Amniotic stem cell (primary cell): Measurements from ENCODE around the gene GJA9.

ENCODE experiments used
- DNase-seq: peaks from one replicate; lab custom pipeline; 2025; lab: John Stamatoyannopoulos, UW

Gene GJA9

DNA sequence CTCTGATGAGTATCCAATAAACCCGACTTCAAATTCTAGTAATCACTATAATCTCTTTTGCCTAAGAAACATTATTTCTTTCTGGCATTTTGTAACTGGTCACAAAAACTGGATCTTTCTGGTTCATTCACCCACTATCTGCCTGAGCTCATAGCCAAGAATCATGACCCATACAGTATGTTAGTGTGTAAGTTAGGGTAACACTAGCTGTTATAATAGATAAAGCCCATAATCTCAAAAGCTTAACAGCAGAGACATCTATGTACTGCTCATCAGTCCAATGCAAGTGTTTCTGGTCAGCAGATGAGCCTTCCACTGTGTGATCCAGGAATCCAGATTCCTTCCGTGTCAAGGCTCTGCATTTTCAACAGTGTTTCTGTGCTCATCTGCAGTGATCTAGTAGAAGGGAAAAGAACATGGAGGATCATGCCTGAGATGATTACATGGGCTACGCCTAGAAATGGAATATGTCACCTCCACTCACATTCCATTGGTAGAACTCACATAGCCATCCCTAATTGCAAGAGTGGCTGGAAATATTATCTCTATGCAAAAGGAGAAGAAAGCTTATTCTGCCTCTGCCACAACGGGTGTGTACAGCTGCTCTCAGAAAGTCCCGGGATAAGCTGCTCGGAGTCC lies 49.5 kb downstream of the GJA9 start:
- no peak for DNase-seq

DNA sequence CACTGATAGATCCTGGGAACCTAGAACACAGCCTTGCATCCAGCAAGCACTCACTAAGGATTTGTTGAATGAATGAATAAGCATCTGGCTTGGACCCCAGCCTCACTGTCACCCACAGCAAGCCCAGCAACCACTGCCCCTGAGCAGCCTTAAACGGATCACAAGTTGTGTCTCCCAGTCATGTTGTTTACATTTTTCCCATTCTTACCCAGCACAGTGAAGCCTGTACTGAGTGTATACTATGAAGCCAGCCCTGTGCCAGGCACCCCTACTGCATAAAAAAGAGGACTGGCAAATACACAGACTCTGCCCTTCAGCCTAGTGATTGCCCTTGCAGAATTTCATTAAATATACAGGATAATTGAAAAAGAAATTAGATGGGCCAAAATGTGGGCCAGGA lies 52.0 kb downstream of the GJA9 start:
- no peak for DNase-seq

DNA sequence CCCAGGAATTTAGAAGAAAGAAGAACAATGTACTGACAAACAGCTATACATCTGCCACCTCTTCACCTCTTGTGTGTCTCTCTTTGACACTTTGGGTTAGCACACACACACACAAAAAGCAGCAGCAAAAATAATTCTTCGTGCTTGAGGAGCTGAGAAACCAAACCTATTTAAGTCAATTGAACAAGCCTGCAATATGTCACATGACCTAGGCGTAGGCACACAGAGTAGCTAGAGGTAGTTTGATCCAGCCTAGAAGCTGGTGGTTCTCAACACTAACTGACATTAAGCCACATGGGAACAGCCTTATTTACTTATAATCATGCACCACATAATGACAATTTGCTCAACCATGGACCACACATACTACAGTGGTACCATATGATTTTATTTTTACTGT lies 54.1 kb downstream of the GJA9 start:
- DNase-seq, result no peak

DNA sequence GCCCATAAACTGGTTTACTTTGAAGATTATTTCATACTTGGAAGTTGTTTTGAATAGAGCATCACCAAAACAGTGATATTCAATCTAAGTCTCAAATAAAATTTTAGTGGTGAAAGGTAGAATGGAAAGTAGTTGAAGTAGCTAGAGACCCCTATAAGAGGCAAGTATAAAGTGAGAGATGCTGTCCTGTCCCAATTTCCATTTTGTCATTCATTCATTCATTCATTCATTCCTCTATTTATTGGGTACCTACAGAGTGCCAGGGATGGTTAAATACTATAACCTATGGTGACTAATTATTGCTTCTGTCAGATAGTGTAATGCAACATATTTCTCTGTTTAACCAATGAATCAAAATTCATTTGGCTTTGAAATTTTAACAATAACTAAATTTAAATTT lies 54.5 kb downstream of the GJA9 start:
- no peak for DNase-seq

DNA sequence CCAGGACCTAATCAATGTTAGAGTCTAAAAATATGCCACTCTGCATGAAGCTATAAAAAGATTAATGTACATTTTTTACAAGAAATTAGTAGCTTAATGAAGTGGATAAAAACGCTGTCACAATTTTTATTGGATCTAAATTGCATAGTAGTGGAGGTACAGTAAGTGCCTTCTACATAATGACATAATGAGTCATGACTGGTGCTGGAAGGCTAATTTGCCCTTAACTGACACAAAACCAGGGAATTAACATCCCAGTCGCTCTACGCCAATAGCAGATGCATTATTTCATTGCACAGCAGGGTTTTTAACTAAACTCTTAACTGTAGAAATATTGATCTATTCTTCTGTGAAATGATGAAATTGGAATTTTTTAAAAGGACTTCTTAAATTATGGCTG lies 55.1 kb downstream of the GJA9 start:
- no peak for DNase-seq
